HCT116 (cell line): ENCODE measurements around the gene CAPN15. TPM values are rescaled to one million over a fixed set of nuclear protein-coding genes. Genes with fewer than 3 reads are reported as not detected.
"Not testable (repeated sequence)": the region's sequence is repeated elsewhere in the genome, so short reads cannot be mapped to it uniquely, and the experiment has no call there.

Experiments used
- ATAC-seq: fragments of 200-7000 bp; cut with Tn5 transposase; 2 replicates; pipeline ENCODE4 v1.9.1; 2020; ENCODE audit warnings: mild to moderate bottlenecking, moderate library complexity
- BruUV-seq: library from RNA; stranded (reverse); fragments of 400-500 nt; replicated peaks from 2 replicates; lab custom pipeline; 2021; lab: Mats Ljungman, UMichigan
- CTCF ChIA-PET: fragments of 300-600 bp; sonication (Branson Sonifier 250); formaldehyde crosslinking; loops from one replicate; lab custom pipeline; 2021; ENCODE audit warnings: antibody characterized with exemption; lab: Charles Lee
- POLR2A ChIA-PET: fragments of 300-600, 350-600 bp; sonication (Branson Sonifier 250); formaldehyde crosslinking; loops from one replicate; lab custom pipeline; 2021; ENCODE audit warnings: antibody characterized with exemption; lab: Charles Lee
- RAD21 ChIA-PET, 2 experiments: fragments of 300-600 bp; sonication (Branson Sonifier 250); formaldehyde crosslinking; loops; one replicate each; lab custom pipeline; 2023; ENCODE audit warnings: low total read pairs in 2 of 2; ENCODE audit not compliant: uncharacterized antibody in 2 of 2, unreplicated experiment in 2 of 2, low non-redundant PET in 1 of 2; lab: Charles Lee
- DNase-seq: peaks from one replicate; pipeline ENCODE4 v3.0.0-alpha.2; 2010; ENCODE audit warnings: low read depth, low spot score
- H2AFZ ChIP-seq: fragments of 200-600 bp; shearing (Covaris generic), sonication (generic); 2 replicates; pipeline ENCODE4 v1.6.1; 2017; ENCODE audit warnings: low read depth, mixed run types, mixed read lengths, antibody characterized with exemption, low read length; ENCODE audit not compliant: poor library complexity, severe bottlenecking
- H3K27ac ChIP-seq: 2 replicates; pipeline ENCODE4 v1.5.1; 2012; ENCODE audit warnings: low read depth, low read length
- H3K27me3 ChIP-seq: fragments of 200-600 bp; sonication (generic); 2 replicates; pipeline ENCODE4 v1.6.1; 2016; ENCODE audit warnings: mixed run types, low read length, mixed read lengths; ENCODE audit not compliant: insufficient read depth
- H3K36me3 ChIP-seq, 2 experiments: fragments of 200-500 bp in 1 of 2; fragments of 200-600 bp in 1 of 2; sonication (Bioruptor generic) in 1 of 2; sonication (generic) in 1 of 2; 2 replicates each; pipeline versions ENCODE4 v1.5.1 to v1.6.1; 2014 to 2016; ENCODE audit warnings: low read length in 2 of 2, inconsistent platforms in 1 of 2, mixed read lengths in 1 of 2, mixed run types in 1 of 2; ENCODE audit not compliant: insufficient read depth in 2 of 2, control insufficient read depth in 1 of 2
- H3K4me1 ChIP-seq, 2 experiments: fragments of 200-600 bp in 1 of 2; sonication (generic) in 1 of 2; 2 replicates each; pipeline versions ENCODE4 v1.5.1 to v1.6.1; 2012 to 2017; ENCODE audit warnings: low read length in 2 of 2, inconsistent platforms in 1 of 2, mild to moderate bottlenecking in 1 of 2, mixed read lengths in 1 of 2, mixed run types in 1 of 2, moderate library complexity in 1 of 2; ENCODE audit not compliant: insufficient read depth in 2 of 2, control insufficient read depth in 1 of 2
- H3K4me2 ChIP-seq: fragments of 200-600 bp; sonication (generic); 2 replicates; pipeline ENCODE4 v1.6.1; 2017; ENCODE audit warnings: mixed run types, low read length, mixed read lengths
- H3K4me3 ChIP-seq, 2 experiments: fragments of 200-600 bp in 1 of 2; sonication (generic) in 1 of 2; replicated peaks in 1 of 2; 2 replicates each; pipeline ENCODE4 v1.5.1; 2011 to 2016; ENCODE audit warnings: low read length in 2 of 2, control low read depth in 1 of 2, low read depth in 1 of 2, mild to moderate bottlenecking in 1 of 2, mixed read lengths in 1 of 2, mixed run types in 1 of 2
- H3K79me2 ChIP-seq: fragments of 200-600 bp; sonication (generic); 2 replicates; pipeline ENCODE4 v1.6.1; 2017; ENCODE audit warnings: mild to moderate bottlenecking, mixed run types, low read length, moderate library complexity, mixed read lengths; ENCODE audit not compliant: insufficient read depth
- H3K9ac ChIP-seq: fragments of 200-600 bp; sonication (generic); 2 replicates; pipeline ENCODE4 v1.6.1; 2016; ENCODE audit warnings: low read length, mixed read lengths
- H3K9me2 ChIP-seq: fragments of 200-600 bp; sonication (generic), shearing (Covaris generic); 2 replicates; pipeline ENCODE4 v1.6.1; 2017; ENCODE audit warnings: mixed run types, mild to moderate bottlenecking, moderate library complexity; ENCODE audit not compliant: insufficient read depth
- H3K9me3 ChIP-seq, 2 experiments: fragments of 200-500 bp in 1 of 2; fragments of 200-600 bp in 1 of 2; sonication (Bioruptor generic) in 1 of 2; sonication (generic) in 1 of 2; 2 replicates each; pipeline ENCODE4 v1.6.1; 2014 to 2017; ENCODE audit warnings: low read length in 2 of 2, mixed read lengths in 2 of 2, inconsistent platforms in 1 of 2, low read depth in 1 of 2, mild to moderate bottlenecking in 1 of 2, mixed run types in 1 of 2, moderate library complexity in 1 of 2; ENCODE audit not compliant: control insufficient read depth in 1 of 2, insufficient read depth in 1 of 2
- H4K20me1 ChIP-seq: fragments of 200-600 bp; sonication (generic), shearing (Covaris generic); 2 replicates; pipeline ENCODE4 v1.6.1; 2017; ENCODE audit warnings: mixed run types, mild to moderate bottlenecking, moderate library complexity; ENCODE audit not compliant: insufficient read depth
- CEBPB ChIP-seq: IDR thresholded peaks from 2 replicates; pipeline ENCODE4 v1.6.1; 2012; ENCODE audit warnings: low read depth
- ELF1 ChIP-seq: IDR thresholded peaks from 2 replicates; pipeline ENCODE4 v1.6.1; 2012; ENCODE audit warnings: low read depth, borderline replicate concordance
- EZH2 ChIP-seq: fragments of 200-600 bp; sonication (generic); IDR thresholded peaks from 2 replicates; pipeline ENCODE4 v1.6.1; 2017; ENCODE audit warnings: antibody characterized with exemption, mixed run types
- YY1 ChIP-seq: IDR thresholded peaks from 2 replicates; pipeline ENCODE4 v1.6.1; 2011; ENCODE audit warnings: low read length, low read depth, moderate library complexity, mild to moderate bottlenecking; ENCODE audit not compliant: insufficient replicate concordance; ENCODE audit errors: extremely low read depth
- ZBTB33 ChIP-seq: IDR thresholded peaks from 2 replicates; pipeline ENCODE4 v1.6.1; 2011; ENCODE audit warnings: mild to moderate bottlenecking, low read length, moderate library complexity; ENCODE audit not compliant: insufficient replicate concordance; ENCODE audit errors: extremely low read depth
- intact Hi-C: fragments of 100-400 bp; cut with micrococcal nuclease; formaldehyde crosslinking; loops from 2 replicates; pipeline ENCODE4 v1.10.0; 2022
- total RNA-seq: library from RNA; stranded (reverse); gene quantifications from one replicate; pipeline ENCODE4 v1.2.1, GENCODE V29; 2021; ENCODE audit not compliant: unreplicated experiment

Gene CAPN15
- total RNA-seq, 1 experiment from 2014 or later = 39.0 TPM

- no peak for TF ChIP-seq EZH2
- TF ChIP-seq ZBTB33 = no peak
- no peak for TF ChIP-seq ELF1
- TF ChIP-seq CEBPB = no peak
- no peak for TF ChIP-seq YY1
- ChIA-PET RAD21 (no interaction called here), CTCF (no interaction called here), POLR2A (no interaction called here)
- no TSS peak for BruUV-seq
- no peak for ATAC-seq
- H3K4me3 ChIP-seq = no peak overlapping the region
- intact Hi-C loops = loop anchor here (10.0 kb wide), 1 partner anchor 98 kb away; the partner anchor contains the start of gene NME4
- no peaks in the 10 kb centered on the region for H4K20me1 ChIP-seq
- no peaks in the 10 kb centered on the region for H3K9me2 ChIP-seq
- H3K4me2 ChIP-seq = no peak overlapping the region
- no peak overlapping the region for H2AFZ ChIP-seq
- H3K9me3 ChIP-seq = no peaks in the 10 kb centered on the region
- no peaks in the 10 kb centered on the region for H3K4me1 ChIP-seq
- no peaks in the 10 kb centered on the region; a peak in 1 of 4 replicates for H3K36me3 ChIP-seq
- no peaks in the 10 kb centered on the region for H3K27me3 ChIP-seq
- H3K79me2 ChIP-seq = no peaks in the 10 kb centered on the region
- DNase-seq = no peak
- H3K27ac ChIP-seq = no peak overlapping the region
- H3K9ac ChIP-seq = no peak overlapping the region
Observed at GRCh38 chr16:492211-492875, 35.2 kb upstream of the CAPN15 start.

DNA sequence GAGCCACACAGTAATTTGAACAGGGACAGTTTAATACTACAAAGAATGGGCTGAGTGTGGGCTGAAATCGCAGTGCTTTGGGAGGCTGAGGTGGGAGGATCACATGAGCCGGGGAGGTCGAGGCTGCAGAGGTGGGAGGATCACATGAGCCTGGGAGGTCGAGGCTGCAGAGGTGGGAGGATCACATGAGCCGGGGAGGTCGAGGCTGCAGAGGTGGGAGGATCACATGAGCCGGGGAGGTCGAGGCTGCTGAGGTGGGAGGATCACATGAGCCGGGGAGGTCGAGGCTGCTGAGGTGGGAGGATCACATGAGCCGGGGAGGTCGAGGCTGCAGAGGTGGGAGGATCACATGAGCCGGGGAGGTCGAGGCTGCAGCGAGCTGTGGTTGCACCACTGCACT, 32.8 kb upstream of the CAPN15 start:
- RAD21 ChIA-PET, DNase-seq, H2AFZ ChIP-seq, H3K9me2 ChIP-seq, H3K4me1 ChIP-seq, ATAC-seq, POLR2A ChIA-PET, H3K9me3 ChIP-seq, BruUV-seq, H3K79me2 ChIP-seq, H3K4me3 ChIP-seq, H4K20me1 ChIP-seq, H3K4me2 ChIP-seq, H3K9ac ChIP-seq, H3K36me3 ChIP-seq, H3K27me3 ChIP-seq, H3K27ac ChIP-seq: not testable (repeated sequence)
- CTCF ChIA-PET = interaction anchor here (1.4 kb wide), 1 partner anchor 103 kb away, joined by 3 read pairs; no protein-coding TSS in a partner anchor
- intact Hi-C loops = loop anchor here (10.0 kb wide), 1 partner anchor 100 kb away; the partner anchor contains the start of gene NME4
